GM12878 (cell line): ENCODE data around the gene RUNX3. TPM values are rescaled to one million over a fixed set of nuclear protein-coding genes. Genes with fewer than 3 reads are reported as not detected.
"Not testable (repeated sequence)": the region's sequence is repeated elsewhere in the genome, so short reads cannot be mapped to it uniquely, and the experiment has no call there.

Source experiments
- ATAC-seq: fragments of 200-7000 bp; cut with Tn5 transposase; 3 replicates; pipeline ENCODE4 v1.9.1; 2020; ENCODE audit warnings: mild to moderate bottlenecking, moderate library complexity
- BruUV-seq: library from RNA; stranded (reverse); fragments of 400-500 nt; replicated peaks from 2 replicates; lab custom pipeline; 2021; lab: Mats Ljungman, UMichigan
- CTCF ChIA-PET: fragments of 300-600 bp; sonication (Branson Sonifier 250); formaldehyde crosslinking; extraction: SDS; loops from one replicate; lab custom pipeline; 2021; ENCODE audit warnings: inconsistent platforms; lab: Yijun Ruan, JAX
- POLR2A ChIA-PET: fragments of 350-600 bp; formaldehyde crosslinking; extraction: SDS; loops from one replicate; lab custom pipeline; 2021; ENCODE audit warnings: inconsistent platforms; lab: Charles Lee
- RAD21 ChIA-PET: fragments of 300-600 bp; sonication (Branson Sonifier 250); formaldehyde crosslinking; loops from one replicate; lab custom pipeline; 2023; ENCODE audit warnings: antibody characterized with exemption; ENCODE audit not compliant: unreplicated experiment; lab: Charles Lee
- SMC1A ChIA-PET: fragments of 300-600 bp; sonication (Branson Sonifier 250); formaldehyde crosslinking; loops from one replicate; lab custom pipeline; 2023; ENCODE audit not compliant: unreplicated experiment, uncharacterized antibody; lab: Charles Lee
- DNase-seq: peaks from one replicate; pipeline ENCODE4 v3.0.0-alpha.2; 2011; ENCODE audit warnings: low read depth, low spot score
- FAIRE-seq: peaks from 3 replicates; lab custom pipeline; 2011; peaks lifted over from hg19 to GRCh38; lab: Jason Lieb, UNC
- H2AFZ ChIP-seq: 2 replicates; pipeline ENCODE4 v1.6.0; 2011; ENCODE audit warnings: low read depth, low read length, control low read depth; ENCODE audit not compliant: control insufficient read depth
- H3K27ac ChIP-seq: 2 replicates; pipeline ENCODE4 v1.5.1; 2011; ENCODE audit warnings: control low read depth; ENCODE audit not compliant: control insufficient read depth, insufficient read depth
- H3K27me3 ChIP-seq, 2 experiments: replicated peaks in 1 of 2; 2 replicates each; pipeline versions ENCODE4 v1.6.0 to v1.6.1; 2011; ENCODE audit warnings: low read length in 1 of 2; ENCODE audit not compliant: control insufficient read depth in 2 of 2, insufficient read depth in 2 of 2
- H3K36me3 ChIP-seq, 2 experiments: 2 replicates each; pipeline ENCODE4 v1.5.1; 2011; ENCODE audit warnings: low read length in 1 of 2; ENCODE audit not compliant: control insufficient read depth in 2 of 2, insufficient read depth in 2 of 2
- H3K4me1 ChIP-seq: 2 replicates; pipeline ENCODE4 v1.6.1; 2011; ENCODE audit warnings: mild to moderate bottlenecking, low read length, moderate library complexity, mixed read lengths; ENCODE audit not compliant: control insufficient read depth, insufficient read depth
- H3K4me2 ChIP-seq: 2 replicates; pipeline ENCODE4 v1.6.0; 2011; ENCODE audit warnings: control low read depth; ENCODE audit not compliant: control insufficient read depth, insufficient read depth
- H3K4me3 ChIP-seq: fragments of 200-600 bp; sonication (generic); 2 replicates; pipeline ENCODE4 v1.5.1; 2016
- H3K79me2 ChIP-seq: 2 replicates; pipeline ENCODE4 v1.6.0; 2011; ENCODE audit warnings: low read length; ENCODE audit not compliant: control insufficient read depth, insufficient read depth
- H3K9ac ChIP-seq: 2 replicates; pipeline ENCODE4 v1.8.0; 2011; ENCODE audit warnings: low read length, control low read depth, mixed read lengths; ENCODE audit not compliant: control insufficient read depth, insufficient read depth
- H3K9me3 ChIP-seq: replicated peaks from 3 replicates; pipeline ENCODE4 v1.5.1; 2011; ENCODE audit warnings: mild to moderate bottlenecking, low read length; ENCODE audit not compliant: control insufficient read depth, insufficient read depth
- H4K20me1 ChIP-seq: 2 replicates; pipeline ENCODE4 v1.6.0; 2011; ENCODE audit not compliant: control insufficient read depth, insufficient read depth
- MYC ChIP-seq: IDR thresholded peaks from 2 replicates; pipeline ENCODE4 v1.6.1; 2011; ENCODE audit warnings: mild to moderate bottlenecking, low read length, moderate library complexity, inconsistent platforms; ENCODE audit not compliant: insufficient read depth, insufficient replicate concordance, insufficient read length, severe bottlenecking
- WGBS: methylation state at CpG from one replicate; pipeline ENCODE4 v1.1.6; 2016; ENCODE audit warnings: low lambda C conversion rate; ENCODE audit not compliant: insufficient replicate concordance, insufficient coverage; ENCODE audit errors: missing lambda C conversion rate; 5-methylcytosine and 5-hydroxymethylcytosine counted together
- in situ Hi-C: fragments of 300-500 bp; cut with MboI; formaldehyde crosslinking; loops from 9 replicates; pipeline ENCODE4 v1.14.3; 2018; ENCODE audit warnings: mixed read lengths
- intact Hi-C: fragments of 100-400 bp; cut with micrococcal nuclease; formaldehyde crosslinking; loops from one replicate; pipeline ENCODE4 v1.14.2; 2022; ENCODE audit not compliant: unreplicated experiment
- polyA plus RNA-seq, 11 experiments: library from polyadenylated mRNA; depleted of rRNA in 4 of 11; unstranded in 6 of 11; stranded (reverse) in 5 of 11; fragments of >200 nt; fragmentation: Nextera tagmentation in 4 of 11; fragmentation: Illumina TruSeq in 1 of 11; extraction: Ambion mirVana in 4 of 11; extraction: Trizol in 1 of 11; gene quantifications; 1 replicate in 1 of 11; 2 replicates in 10 of 11; pipeline versions ENCODE4 v1.2.1 to v1.2.3, GENCODE V29; 2011 to 2016; ENCODE audit warnings: inconsistent platforms in 2 of 11, missing spikeins in 2 of 11, low read depth in 1 of 11
- total RNA-seq, 4 experiments: library from RNA; depleted of rRNA in 3 of 4; stranded (reverse); fragments of >200 nt in 3 of 4; fragmentation: Illumina TruSeq in 1 of 4; extraction: Trizol in 1 of 4; gene quantifications; 2 replicates each; pipeline versions ENCODE4 v1.2.1 to v1.2.3, GENCODE V29; 2013 to 2021
- TF ChIP-seq, protein P1 (sequence below): fragments of 450-650 bp; IDR thresholded peaks from 2 replicates; pipeline ENCODE4 v1.6.1; 2018; ENCODE audit warnings: borderline replicate concordance, mild to moderate bottlenecking; ENCODE audit not compliant: partially characterized antibody

Gene RUNX3
- total and polyA plus RNA-seq, 10 of the 15 experiments (the other 5 are each of a cell fraction or from before 2014, with no cell fraction given): 19.0 to 151 (median 31.4) TPM

DNA sequence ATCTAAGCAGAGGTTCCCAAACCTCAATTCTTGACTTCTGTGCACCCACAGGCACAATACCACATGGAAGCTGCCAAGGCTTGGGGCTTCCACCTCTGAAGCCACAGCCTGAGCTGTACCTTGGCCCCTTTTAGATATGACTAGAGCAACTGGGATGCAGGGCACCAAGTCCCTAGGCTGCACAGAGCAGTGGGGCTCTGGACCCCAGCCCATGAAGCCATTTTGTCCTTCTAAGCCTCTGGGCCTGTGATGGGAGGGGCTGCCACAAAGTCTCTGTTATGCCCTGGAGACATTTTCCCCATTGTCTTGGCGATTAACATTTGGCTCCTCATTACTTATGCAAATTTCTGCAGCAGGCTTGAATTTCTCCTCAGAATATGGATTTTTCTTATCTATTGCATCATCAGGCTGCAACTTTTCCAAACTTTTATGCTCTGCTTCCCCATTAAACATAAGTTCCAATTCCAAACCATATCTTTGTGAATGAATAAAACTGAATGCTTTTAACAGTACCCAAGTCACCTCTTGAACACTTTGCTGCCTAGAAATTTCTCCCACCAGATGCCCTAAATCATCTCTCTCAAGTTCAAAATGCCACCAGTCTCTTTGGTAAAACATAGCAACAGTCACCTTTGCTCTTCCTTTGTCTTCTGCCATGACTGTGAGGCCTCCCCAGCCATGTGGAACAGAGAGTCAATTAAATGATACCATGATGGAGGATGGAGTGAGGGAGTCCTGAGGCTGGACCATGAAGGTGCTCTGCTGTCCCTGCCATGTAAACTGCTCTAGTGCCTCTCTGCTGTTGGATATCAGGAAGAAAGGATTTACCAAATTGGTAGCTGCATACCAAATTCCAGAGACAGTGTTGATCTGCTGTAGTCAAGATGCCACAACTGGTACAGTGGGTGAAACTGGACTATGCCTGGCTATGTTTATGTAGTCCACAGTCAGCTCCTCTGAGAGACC is 37.6 kb downstream of the RUNX3 start:
- Histone ChIP-seq H3K4me1 (no peaks in the 10 kb centered on the region; the same call in 1 of the 2 replicates), H3K9ac (no peak overlapping the region), H4K20me1 (no peaks in the 10 kb centered on the region), H3K4me3 (no peak overlapping the region), H3K9me3 (peaks cover 6% of the 10 kb centered on the region), H3K27me3 (no peaks in the 10 kb centered on the region), H3K36me3 (no peaks in the 10 kb centered on the region), H2AFZ (no peak overlapping the region), H3K4me2 (no peak overlapping the region), H3K27ac (no peak overlapping the region), H3K79me2 (no peaks in the 10 kb centered on the region)
- BruUV-seq: no TSS peak
- no peak for TF ChIP-seq MYC
- TF ChIP-seq, protein P1, sequence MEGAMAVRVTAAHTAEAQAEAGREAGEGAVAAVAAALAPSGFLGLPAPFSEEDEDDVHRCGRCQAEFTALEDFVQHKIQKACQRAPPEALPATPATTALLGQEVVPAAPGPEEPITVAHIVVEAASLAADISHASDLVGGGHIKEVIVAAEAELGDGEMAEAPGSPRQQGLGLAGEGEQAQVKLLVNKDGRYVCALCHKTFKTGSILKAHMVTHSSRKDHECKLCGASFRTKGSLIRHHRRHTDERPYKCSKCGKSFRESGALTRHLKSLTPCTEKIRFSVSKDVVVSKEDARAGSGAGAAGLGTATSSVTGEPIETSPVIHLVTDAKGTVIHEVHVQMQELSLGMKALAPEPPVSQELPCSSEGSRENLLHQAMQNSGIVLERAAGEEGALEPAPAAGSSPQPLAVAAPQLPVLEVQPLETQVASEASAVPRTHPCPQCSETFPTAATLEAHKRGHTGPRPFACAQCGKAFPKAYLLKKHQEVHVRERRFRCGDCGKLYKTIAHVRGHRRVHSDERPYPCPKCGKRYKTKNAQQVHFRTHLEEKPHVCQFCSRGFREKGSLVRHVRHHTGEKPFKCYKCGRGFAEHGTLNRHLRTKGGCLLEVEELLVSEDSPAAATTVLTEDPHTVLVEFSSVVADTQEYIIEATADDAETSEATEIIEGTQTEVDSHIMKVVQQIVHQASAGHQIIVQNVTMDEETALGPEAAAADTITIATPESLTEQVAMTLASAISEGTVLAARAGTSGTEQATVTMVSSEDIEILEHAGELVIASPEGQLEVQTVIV: no peak
- WGBS: 13% methylated on average over 1 of the region's 1 CpG
- ATAC-seq: no peak
- SMC1A ChIA-PET: interaction anchor here (1.2 to 1.7 kb wide), 5 partner anchors 13 to 44 kb away, joined by 3 to 9 read pairs (median 3); no protein-coding TSS in a partner anchor
- DNase-seq: no peak
- intact Hi-C loops (no loop called here), in situ Hi-C loops (no loop called here)
- POLR2A ChIA-PET: interaction anchor here (0.6 kb wide), 1 partner anchor 144 kb away, joined by 3 read pairs; no protein-coding TSS in a partner anchor
- CTCF ChIA-PET: no interaction called here
- FAIRE-seq: no peak
- RAD21 ChIA-PET: interaction anchor here (0.6 to 1.2 kb wide), 2 partner anchors 32 to 177 kb away, joined by 3 read pairs; no protein-coding TSS in a partner anchor

DNA sequence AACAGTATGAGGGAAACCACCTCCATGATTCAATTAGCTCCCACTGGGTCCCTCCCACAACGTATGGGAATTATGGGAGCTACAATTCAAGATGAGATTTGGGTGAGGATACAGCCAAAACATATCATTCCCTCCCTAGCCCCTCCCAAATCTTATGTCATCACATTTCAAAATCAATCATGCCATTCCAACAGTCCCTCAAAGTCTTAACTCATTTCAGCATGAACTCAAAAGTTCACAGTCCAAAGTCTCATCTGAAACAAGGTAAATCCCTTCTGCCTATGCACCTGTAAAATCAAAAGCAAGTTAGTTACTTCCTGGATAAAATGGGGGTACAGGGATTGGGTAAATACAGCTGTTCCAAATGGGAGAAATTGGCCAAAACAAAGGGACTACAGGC is 38.7 kb downstream of the RUNX3 start:
- H2AFZ ChIP-seq, H3K9ac ChIP-seq, H3K4me1 ChIP-seq, intact Hi-C loops, H3K36me3 ChIP-seq, H3K79me2 ChIP-seq, ATAC-seq, H3K4me3 ChIP-seq, BruUV-seq, POLR2A ChIA-PET, H3K27me3 ChIP-seq, H3K4me2 ChIP-seq, H4K20me1 ChIP-seq, in situ Hi-C loops, H3K27ac ChIP-seq, H3K9me3 ChIP-seq, FAIRE-seq, DNase-seq: not testable (repeated sequence)
- SMC1A ChIA-PET: interaction anchor here (0.6 to 1.6 kb wide), 3 partner anchors 12 to 1051 kb away, joined by 3 to 7 read pairs (median 3); no protein-coding TSS in a partner anchor
- RAD21 ChIA-PET: interaction anchor here (0.6 to 0.8 kb wide), 2 partner anchors 197 to 212 kb away, joined by 3 read pairs; no protein-coding TSS in a partner anchor
- 7% methylated on average over 1 of the region's 1 CpG for WGBS
- CTCF ChIA-PET: interaction anchor here (0.6 to 1.0 kb wide), 2 partner anchors 9 to 10 kb away, joined by 4 read pairs; no protein-coding TSS in a partner anchor
